AG09319 (cell line): ENCODE measurements around the gene MYH7B.

Experiments
- DNase-seq: peaks from one replicate; pipeline ENCODE4 v3.0.0-alpha.2; 2010; ENCODE audit warnings: low read depth; ENCODE audit errors: extremely low read depth
- CTCF ChIP-seq: IDR thresholded peaks from 2 replicates; pipeline ENCODE4 v1.5.1; 2011; ENCODE audit warnings: low read depth, mild to moderate bottlenecking, inconsistent platforms, low read length, moderate library complexity

The MYH7B gene

GRCh38 chr20:34982270-34983088, 26.8 kb downstream of the MYH7B start:
- TF ChIP-seq CTCF = no peak
- no peak for DNase-seq

GRCh38 chr20:34983089-34983820, 27.6 kb downstream of the MYH7B start:
- no peak for TF ChIP-seq CTCF

GRCh38 chr20:34983995-34984735, 28.5 kb downstream of the MYH7B start:
- no peak for DNase-seq
- no peak for TF ChIP-seq CTCF

More at GRCh38 chr20:34983089-34983820, 27.6 kb downstream of the MYH7B start:
- DNase-seq = no peak

- TF ChIP-seq CTCF = no peak
- DNase-seq = no peak
Measured at GRCh38 chr20:34984756-34985261, 29.1 kb downstream of the MYH7B start.

- no peak for TF ChIP-seq CTCF
- DNase-seq = no peak
Measured at GRCh38 chr20:34985461-34986310, 30.0 kb downstream of the MYH7B start.

GRCh38 chr20:34986311-34987287, 30.9 kb downstream of the MYH7B start:
- no peak for DNase-seq
- TF ChIP-seq CTCF = no peak
